Uterus (tissue), 2 donors: Measurements from ENCODE around the gene PVRIG.
"Not testable (repeated sequence)": the region's sequence is repeated elsewhere in the genome, so short reads cannot be mapped to it uniquely, and the experiment has no call there.

Source experiments
- POLR2A ChIP-seq, 2 donors: fragments of 450-650 bp; IDR thresholded peaks; one replicate each; pipeline ENCODE4 v1.6.1; 2016; ENCODE audit warnings: antibody characterized with exemption in 2 of 2, mild to moderate bottlenecking in 1 of 2, moderate library complexity in 1 of 2
- TF ChIP-seq, protein P1 (sequence below), 4 experiments: fragments of 200-600 bp in 2 of 4; fragments of 450-650 bp in 2 of 4; sonication (generic) in 2 of 4; IDR thresholded peaks; one replicate each; pipeline ENCODE4 v1.5.1; 2016 to 2019; ENCODE audit warnings: antibody characterized with exemption in 4 of 4, mild to moderate bottlenecking in 2 of 4, moderate library complexity in 1 of 4

DNA sequence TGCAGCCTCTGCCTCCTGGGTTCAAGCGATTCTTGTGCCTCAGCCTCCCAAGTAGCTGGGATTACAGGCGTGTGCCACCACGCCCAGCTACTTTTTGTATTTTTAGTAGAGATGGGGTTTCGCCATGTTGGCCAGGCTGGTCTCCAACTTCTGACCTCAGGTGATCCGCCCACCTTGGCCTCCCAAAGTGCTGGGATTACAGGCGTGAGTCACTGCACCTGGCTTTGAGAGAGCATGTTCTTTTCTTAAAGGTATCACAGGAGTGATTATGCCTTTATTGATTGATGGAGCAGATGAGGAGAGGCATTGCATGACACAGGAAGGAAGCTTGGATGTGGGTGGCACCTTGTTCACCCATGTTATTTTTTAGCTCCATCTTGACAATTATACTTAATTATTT, 36.7 kb upstream of the PVRIG start:
- TF ChIP-seq, protein P1, sequence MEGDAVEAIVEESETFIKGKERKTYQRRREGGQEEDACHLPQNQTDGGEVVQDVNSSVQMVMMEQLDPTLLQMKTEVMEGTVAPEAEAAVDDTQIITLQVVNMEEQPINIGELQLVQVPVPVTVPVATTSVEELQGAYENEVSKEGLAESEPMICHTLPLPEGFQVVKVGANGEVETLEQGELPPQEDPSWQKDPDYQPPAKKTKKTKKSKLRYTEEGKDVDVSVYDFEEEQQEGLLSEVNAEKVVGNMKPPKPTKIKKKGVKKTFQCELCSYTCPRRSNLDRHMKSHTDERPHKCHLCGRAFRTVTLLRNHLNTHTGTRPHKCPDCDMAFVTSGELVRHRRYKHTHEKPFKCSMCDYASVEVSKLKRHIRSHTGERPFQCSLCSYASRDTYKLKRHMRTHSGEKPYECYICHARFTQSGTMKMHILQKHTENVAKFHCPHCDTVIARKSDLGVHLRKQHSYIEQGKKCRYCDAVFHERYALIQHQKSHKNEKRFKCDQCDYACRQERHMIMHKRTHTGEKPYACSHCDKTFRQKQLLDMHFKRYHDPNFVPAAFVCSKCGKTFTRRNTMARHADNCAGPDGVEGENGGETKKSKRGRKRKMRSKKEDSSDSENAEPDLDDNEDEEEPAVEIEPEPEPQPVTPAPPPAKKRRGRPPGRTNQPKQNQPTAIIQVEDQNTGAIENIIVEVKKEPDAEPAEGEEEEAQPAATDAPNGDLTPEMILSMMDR (IDR thresholded peaks at IDR 0.05) = not testable (repeated sequence)
- TF ChIP-seq POLR2A (IDR thresholded peaks at IDR 0.05) = not testable (repeated sequence)
